Neural cell (in vitro differentiated cells): ENCODE results near the gene SMAP1.

Experiments used
- POLR2AphosphoS5 ChIP-seq: IDR thresholded peaks from 2 replicates; pipeline ENCODE4 v1.6.1; 2012
- RAD21 ChIP-seq: fragments of 450-650 bp; conservative IDR thresholded peaks from 2 replicates; pipeline ENCODE4 v1.6.1; 2014; ENCODE audit warnings: antibody characterized with exemption, mild to moderate bottlenecking, moderate library complexity
- TAF1 ChIP-seq: IDR thresholded peaks from 2 replicates; pipeline ENCODE4 v1.6.1; 2012; ENCODE audit warnings: low read depth
- TF ChIP-seq, protein P1 (sequence below): fragments of 450-650 bp; IDR thresholded peaks from 2 replicates; pipeline ENCODE4 v1.5.1; 2014; ENCODE audit warnings: antibody characterized with exemption, mild to moderate bottlenecking, moderate library complexity; ENCODE audit not compliant: poor library complexity, severe bottlenecking

DNA sequence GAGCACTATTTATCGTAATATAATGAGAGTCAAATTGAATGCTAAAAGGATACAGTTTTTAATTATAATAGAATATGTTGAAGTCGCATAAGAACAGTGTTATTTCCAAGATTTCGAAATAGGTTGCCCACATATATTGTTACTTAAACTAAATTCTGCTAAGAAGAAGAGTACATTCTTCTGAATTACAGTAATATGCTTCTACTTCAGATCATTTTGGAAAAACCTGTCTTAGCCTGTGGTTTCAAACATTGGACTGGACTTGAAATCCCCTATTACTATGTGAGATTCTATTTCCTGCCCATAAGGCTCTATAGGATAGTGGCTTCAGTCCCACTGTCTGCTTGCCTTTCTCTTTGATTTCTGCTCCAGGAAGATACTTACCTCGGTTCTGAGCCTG is 152.0 kb downstream of the SMAP1 start:
- TF ChIP-seq, protein P1, sequence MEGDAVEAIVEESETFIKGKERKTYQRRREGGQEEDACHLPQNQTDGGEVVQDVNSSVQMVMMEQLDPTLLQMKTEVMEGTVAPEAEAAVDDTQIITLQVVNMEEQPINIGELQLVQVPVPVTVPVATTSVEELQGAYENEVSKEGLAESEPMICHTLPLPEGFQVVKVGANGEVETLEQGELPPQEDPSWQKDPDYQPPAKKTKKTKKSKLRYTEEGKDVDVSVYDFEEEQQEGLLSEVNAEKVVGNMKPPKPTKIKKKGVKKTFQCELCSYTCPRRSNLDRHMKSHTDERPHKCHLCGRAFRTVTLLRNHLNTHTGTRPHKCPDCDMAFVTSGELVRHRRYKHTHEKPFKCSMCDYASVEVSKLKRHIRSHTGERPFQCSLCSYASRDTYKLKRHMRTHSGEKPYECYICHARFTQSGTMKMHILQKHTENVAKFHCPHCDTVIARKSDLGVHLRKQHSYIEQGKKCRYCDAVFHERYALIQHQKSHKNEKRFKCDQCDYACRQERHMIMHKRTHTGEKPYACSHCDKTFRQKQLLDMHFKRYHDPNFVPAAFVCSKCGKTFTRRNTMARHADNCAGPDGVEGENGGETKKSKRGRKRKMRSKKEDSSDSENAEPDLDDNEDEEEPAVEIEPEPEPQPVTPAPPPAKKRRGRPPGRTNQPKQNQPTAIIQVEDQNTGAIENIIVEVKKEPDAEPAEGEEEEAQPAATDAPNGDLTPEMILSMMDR = no peak
- TF ChIP-seq POLR2AphosphoS5 (no peak), TAF1 (no peak), RAD21 (no peak)
